Stimulated activated CD8-positive, alpha-beta memory T cell treated with anti-CD3 and anti-CD28 coated beads, Interleukin-2, amount 100 ng/mL, for 48 hours (primary cell): ENCODE measurements around the gene NTN3.
A peak's percentile ranks its signal among the peaks of the same experiment; 100 is the strongest.
"Not testable (repeated sequence)": the region's sequence is repeated elsewhere in the genome, so short reads cannot be mapped to it uniquely, and the experiment has no call there.

Experiments used
- DNase-seq, 2 donors: peaks; one replicate each; pipeline ENCODE4 v3.0.0-alpha.2; 2020; ENCODE audit warnings: low read depth in 2 of 2

The NTN3 gene

DNA sequence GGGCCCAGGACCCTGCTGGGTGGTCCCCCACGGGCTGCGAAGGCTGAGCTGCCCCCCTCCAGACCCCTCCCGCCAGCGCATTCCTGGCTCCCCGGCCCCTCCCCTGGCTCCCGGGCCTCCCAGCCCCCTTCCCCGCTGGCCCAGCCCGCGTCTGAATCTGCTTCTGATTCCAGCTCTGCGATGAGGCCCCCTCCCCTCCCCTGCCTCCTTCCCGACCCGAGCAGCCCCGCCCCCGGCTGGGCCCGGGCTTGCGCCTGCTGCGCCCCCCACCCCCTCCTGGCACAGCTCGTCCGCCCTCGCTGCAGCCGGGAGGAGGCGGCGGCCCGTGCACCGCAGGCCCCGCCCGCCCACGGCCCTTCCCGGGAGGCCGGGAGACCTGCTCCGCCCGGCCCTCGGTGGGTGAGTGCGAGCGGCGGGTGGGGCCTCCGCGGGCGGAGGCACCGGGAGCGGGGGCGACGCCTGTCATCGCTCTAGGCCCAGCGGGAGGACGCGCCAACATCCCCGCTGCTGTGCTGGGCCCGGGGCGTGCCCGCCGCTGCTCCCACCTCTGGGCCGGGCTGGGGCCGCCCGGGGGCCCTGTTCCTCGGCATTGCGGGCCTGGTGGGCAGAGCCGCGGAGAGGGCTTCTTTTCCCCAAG lies at the start of gene NTN3:
Gene NTN3 (plus strand): TSS at position 282 of the 637 bp plus-strand sequence. CDS start 405 bp downstream, outside the sequence.
- no peak for DNase-seq

DNA sequence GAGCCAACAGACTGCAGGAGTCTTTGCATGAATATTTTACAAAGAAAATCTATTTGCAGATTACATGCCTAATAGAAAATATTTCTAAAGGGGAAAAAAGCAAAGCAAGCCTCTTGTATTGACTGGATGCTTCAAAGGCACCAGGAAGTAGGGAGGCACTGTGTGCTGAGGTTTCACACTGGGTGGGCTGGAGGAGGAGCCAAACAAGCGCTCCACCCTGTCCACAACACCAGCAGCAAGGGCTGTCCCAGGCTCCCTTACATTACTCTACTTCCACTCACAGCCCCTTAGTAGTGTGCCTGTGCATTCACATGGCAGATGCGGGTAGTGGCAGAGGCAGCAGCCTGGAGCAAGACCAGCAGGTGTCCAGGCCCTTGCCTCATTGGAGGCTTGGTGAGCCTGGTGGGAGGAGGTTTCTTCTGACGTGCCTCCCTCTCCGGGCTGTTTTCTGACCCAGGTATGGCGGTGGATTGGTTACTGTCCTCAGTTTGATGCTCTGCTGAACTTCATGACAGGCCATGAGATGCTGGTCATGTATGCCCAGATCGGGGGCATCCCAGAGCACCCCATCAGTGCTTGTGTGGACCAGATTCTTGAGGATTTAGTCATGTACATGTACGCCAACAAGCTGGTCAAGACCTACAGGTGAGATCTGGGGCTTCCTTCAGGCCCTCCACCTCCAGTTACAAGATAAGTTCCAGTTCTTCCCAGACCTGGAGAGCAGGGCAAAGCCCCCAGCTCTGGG lies 48.8 kb upstream of the NTN3 start:
- no peak for DNase-seq

DNA sequence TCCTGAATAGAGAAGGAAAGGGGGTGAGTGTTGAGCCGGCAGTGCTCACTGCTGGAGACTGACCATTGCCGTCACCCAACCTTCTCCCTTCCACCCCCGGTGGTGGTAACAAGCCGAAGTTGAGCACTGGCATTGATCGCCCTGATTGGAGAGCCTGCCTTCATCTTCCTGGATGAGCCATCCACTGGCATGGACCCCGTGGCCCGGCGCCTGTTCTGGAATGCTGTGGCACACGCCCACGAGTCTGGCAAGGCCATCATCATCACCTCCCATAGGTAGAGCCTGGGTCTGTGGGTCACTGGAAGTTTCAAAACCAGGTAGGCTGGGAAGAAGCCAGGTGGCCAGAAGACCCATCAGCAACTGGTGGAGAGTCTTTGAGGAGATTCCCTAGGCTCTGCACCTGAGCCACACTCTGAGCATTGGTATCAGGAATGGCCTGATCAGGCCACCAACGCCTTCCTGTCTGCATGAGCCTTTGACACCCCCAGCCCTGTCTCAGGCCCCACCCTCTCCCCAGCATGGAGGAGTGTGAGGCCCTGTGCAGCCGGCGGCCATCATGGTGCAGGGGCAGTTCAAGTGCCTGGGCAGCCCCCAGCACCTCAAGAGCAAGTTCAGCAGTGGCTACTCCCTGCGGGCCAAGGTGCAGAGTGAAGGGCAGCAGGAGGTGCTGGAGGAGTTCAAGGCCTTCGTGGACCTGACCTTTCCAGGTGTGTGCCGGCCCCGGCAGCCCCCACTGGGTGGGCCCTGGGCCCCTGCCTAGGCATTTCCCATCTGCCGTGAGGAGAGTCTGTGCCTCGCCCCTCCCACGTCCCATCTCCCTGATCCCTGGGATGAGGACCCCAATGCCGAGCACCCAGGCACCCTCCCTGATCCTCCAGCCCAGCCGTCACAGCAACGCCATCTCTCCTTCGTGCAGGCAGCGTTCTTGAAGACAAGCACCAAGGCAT lies 46.8 kb upstream of the NTN3 start:
- DNase-seq: no peak

DNA sequence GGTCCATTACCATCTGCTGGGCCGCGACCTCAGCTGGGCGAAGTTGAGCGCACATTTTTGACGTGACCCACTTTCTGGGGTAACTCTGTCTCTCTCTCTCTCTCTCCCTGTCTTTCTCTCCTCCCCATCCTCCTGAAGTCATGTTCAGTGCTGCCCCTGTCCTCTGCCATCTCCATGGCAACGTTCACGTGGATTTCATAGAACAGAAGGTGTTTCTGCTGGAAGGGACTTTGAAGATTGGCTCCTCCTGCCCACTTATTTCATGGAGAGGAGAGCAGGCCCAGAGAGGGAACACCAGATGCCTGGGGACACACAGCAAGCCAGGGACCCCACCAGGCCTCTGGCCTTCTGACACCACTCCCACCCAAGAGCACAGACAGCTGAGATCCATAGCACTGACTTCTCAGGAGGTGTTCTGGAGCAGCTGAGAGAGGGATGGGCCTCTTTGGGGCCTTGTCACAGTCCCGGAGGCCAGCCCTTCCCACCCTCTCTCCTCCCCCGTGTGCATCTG lies 46.0 kb upstream of the NTN3 start:
- DNase-seq: no peak

DNA sequence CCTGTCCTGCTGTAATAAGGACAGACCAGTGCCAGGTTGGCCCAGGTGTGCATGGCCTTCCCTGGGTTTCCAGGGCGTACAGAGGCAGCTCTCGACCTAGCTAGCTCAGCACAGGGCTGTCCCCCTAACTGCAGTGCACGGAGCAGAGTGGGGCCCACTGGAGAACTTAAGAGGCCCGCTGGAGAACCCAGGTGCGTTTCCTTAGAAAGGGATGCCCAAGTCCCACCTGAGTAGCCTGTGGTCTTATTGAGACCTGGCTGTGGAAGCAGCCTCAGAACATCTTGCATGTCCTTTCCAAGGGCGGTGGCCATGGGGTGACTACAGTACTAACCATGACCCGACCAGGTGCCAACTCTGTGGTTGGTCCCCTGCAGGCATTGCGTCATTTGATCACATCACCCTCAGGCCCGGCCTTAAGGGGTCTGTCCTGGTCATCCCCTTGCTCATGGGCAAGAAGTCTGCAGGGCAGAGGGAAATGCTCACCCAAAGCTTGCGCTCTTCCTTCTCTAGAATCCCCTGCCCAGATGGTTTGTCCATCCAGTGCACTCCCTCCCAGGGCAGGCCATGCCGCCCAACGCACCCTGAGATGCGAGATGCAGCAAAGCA lies 45.2 kb upstream of the NTN3 start:
- DNase-seq: no peak

DNA sequence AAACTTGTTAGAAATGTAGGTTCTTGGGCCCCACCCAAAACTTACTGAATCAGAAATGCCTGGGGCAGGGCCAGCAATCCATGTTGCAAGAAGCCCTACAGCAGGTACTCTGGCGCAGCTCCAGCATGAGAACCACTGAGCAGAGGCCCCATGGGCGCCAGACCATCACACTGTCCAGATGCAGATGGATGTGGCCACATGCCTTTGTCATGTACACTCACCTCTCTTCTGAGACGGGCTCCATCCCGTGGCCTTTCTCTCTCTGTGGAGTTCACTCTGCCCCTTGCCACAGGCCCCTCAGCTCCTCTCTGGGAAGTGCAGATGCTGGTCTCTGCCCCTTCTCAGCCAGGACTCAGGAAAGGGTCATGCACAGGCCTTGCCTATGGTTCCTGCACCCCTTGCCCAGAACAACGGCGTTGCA lies 44.1 kb upstream of the NTN3 start:
- no peak for DNase-seq

DNA sequence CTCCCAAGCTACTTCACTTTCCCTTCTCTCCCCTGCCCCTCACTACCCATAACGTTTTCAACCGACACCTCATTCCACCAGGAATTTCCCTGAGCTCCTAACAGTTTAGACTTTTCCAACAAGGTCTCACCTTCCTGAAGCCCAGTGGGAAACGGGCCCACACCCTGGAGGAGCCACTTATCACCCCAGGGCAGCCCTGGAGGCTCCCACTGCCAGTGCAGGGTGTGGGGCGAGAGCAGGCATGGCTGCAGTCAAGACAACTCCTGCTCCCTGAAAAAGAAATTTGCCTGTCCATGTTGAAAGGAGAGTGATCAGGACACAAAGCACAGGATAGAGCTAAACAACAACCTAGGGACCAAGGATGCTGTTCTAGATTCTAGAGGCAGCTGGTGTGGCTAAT lies 43.6 kb upstream of the NTN3 start:
- no peak for DNase-seq

DNA sequence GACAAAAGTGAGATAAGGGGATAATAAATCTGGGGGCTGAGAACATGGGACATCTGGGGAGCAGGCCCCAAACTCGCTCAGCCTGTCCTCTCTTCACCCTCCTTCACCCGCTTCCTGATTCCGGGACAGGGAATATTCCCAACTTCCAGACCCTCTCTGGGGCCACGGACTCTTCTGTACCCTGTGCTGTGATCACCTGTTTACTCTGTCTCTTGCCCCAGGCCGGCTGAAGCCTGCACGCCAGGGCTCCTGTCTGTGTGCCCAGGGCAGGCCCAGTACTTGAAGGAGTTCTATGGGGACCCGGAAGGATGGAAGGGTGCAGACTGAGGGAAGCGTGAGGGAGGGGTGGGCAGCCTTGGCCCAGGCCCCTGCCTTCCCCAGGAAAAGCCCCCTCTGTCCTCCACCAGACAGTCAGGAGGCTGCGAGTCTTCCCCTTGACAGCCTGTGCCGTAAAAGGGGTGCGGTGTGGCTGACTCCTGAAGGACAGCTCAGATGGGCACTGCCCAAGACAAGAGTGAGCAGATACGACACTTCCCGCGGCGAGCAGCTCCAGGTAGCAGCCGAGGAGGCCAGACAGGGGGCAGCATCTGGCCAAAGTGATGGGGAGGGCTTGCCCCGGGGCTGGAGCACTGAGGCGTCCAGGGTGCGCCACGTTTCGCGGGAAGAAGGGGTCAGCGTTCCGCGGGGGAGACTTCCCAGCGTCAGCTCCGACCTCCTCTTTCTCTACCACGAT lies 42.9 kb upstream of the NTN3 start:
- peak in 1 of 2 donors; percentile 11 for DNase-seq

DNA sequence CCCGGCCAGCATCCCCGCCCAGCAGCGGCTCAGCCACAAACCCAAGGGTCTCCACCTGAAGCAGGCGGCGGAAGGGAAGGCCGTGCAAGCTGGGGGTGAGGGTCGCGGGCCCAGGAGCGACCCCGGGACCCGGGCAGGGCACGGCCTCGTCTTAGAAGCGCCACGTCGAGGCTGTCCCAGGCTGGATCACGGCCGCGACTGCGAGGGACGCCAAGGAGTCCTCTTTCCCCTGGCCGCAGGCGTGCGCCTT lies 42.4 kb upstream of the NTN3 start:
- peak in 1 of 2 donors; percentile 7 for DNase-seq

DNA sequence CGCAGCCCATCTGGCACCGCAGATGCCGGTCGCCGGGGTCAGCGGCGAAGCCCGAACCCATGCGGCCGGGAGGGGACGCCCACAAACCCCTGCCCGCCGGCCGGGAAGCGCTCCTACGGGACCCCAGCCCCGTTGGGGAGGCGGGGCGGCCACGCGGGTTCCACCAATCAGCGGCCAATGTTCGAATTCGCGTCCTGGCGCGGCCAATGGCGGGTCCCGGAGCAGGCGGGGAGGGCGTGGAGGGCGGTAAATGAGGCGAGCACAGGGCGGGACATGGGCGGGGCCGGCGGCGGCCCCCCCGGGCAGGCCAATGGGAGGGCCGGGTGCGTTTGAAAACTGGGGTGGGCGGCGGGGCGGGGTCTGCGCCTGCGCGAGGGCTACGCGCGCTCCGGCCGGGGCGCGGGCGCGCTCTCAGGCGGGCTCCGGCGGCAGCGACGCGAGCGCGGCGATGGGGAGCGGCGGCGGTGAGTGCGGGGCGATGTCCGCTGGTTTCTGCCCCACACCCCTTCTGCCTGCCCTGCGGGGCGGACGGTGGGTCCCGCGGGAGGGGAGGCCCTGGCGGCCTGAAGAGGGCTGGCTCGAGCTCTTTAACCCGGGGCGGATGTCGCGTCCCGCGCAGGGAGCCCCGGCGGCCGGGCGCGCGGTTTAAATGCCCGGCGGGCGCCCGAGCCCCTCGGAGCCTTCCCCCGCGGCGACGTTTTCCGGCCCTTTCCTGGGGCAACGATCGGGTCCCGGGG lies 41.9 kb upstream of the NTN3 start, which contains the start of gene CCNF:
Gene CCNF (plus strand): TSS at position 414 of the 737 bp plus-strand sequence. CDS start 35 bp downstream, at position 449.
- peak; percentile 97 to 98 for DNase-seq

DNA sequence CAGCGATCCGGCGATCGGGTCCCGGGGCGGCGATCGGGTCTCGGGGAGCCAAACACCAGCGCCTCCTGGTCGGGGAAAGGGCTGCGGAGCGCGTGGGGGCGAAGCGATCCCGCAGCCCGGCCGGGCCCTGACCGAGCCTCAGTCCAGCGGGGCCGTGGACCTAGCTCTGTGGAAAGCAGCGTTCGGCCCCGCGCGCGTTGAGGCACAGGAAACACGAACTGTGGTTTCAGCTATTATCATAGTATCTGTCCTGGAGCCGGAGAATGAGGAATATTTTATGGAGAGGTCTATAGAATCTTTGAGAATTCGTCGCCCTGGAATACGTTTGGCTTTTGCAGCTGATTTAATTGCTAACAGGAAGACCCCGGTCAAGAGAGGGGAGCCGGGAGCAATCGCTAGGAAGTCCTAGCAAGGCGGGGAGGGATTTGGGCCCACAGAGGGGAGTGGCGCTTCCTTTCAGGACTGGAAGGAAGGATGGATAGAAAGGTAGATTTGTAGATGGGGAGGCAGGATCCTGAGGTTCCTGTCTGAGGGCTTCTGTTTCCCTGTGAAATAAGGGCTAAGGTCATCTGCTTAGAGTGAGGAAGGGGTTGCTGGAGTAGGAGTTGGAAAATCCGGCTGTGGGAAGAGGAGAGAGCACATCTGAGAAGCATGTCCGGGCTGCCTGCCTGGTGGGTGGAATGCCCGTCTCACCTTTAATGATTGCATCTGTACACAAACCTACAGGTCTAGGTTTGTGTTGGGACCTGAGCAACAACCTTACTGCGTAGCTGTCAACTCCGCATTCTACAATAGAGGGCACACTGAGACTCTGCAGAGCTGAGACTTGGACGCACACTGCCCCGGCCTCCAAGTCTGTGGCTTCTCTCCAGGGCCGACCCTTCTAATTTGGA lies 41.1 kb upstream of the NTN3 start:
- DNase-seq: no peak

DNA sequence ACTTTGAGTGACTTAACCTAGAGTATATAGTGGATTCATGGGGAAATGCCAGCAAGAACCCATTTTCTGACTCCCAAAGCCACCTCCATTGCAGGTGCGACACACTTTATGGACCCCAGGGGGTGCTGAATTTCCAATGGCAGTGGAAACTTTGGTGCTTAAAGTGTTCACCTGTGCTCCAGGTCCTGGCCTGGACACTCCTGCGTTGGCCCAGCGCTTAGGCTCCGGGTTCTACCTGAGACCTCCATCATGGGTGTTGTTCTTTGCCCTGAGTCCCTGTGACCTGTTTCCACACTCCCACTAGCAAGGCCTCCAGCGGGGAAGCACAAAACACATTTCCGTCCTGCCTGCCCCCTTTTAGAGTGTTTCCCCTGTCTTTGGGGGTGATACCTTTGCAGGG lies 38.8 kb upstream of the NTN3 start:
- DNase-seq: no peak

DNA sequence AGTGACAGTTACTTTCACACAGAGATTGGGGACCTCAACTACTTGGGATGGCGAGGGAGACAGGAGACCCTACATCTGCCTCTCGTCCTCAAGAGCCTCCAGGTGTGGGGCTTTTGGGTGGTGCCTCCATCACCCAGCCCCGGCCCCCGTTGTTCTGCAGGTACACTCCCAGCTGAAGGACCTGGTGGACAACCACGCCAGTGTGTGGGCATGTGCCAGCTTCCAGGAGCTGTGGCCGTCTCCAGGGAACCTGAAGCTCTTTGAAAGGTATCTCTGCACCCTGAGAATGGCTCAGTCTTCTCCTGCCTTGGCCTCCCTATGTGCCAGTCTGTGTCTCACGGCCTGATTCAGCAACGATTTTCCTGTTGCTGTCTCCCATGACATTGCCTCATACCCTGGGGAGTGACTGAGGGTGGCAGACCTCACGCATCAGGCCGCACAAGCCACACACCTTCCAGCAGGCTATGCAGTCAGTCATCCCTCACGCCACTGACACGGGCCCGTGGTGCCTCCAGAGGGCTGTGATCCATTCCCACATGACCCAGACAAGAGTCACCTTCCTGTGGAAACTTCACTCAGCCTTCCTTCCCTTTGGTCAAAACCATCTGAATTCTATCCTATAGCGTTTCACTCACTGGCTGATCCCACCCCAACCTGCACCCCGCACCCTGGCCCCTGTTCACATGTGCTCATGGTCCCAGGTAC lies 38.1 kb upstream of the NTN3 start:
- no peak for DNase-seq

DNA sequence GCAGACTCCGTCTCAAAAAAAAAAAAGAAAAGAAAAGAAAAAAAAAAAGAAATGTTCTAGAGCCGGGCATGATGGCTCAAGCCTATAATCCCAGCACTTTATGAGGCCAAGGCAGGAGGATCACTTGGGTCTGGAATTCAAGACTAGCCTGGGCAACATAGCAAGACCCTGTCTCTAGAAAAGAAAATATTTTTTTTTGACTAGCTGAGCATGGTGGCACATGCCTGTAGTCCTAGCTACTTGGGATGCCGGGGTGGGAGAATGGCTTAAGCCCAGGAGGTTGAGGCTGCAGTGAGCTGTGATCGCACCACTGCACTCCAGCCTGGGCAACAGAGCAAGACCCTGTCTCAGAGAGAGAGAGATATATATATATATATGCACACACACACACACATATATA lies 35.9 kb upstream of the NTN3 start:
- not testable (repeated sequence) for DNase-seq

DNA sequence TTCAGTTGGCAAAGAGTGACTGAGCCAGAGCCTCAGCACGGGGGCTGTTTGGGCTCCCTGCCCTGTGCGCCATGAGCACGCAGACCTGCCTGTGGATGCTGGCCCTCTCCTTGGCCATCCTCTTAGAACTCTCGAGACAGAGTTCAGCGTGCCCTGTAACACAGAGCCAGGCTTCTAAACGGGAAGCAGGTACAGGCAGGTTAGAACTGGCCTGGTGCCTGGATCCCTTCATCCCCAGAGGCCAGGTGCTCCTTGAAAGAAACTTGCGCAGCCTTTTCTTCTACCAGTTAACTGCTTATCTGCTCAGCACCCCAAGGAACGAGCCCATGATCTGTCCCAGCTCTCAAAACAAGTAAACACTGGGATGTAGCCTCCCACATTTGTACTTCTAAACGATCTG lies 35.0 kb upstream of the NTN3 start:
- DNase-seq: no peak

DNA sequence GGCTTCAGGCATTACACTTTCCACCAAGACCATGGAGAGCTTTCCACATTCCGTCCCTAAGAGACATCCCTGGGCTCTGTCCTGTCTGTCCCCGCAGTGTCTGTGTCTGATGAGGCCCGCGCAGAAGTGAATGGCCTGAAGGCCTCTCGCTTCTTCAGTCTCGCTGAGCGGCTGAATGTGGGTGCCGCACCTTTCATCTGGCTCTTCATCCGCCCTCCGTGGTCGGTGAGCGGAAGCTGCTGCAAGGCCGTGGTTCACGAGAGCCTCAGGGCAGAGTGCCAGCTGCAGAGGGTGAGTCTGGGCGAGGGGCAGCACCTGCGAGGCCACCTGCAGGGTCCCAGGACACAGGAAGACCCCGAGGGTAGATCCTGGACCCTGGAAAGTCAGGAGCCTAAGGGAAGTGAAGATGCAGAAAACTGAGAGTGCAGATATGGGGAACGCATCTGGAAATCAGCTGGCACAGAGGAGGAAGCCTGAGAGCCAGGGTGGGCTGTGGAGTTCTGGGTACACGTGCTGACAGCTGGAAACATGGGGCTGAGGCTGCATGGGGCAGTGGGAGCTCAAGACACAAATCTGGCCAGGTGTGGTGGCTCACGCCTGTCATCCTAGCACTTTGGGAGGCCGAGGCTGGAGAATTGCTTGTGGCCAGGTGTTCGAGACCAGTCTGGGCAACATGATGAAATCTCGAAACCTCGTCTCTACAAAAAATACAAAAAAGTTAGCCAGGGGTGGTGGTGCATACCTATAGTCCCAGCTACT lies 33.9 kb upstream of the NTN3 start:
- DNase-seq: no peak

DNA sequence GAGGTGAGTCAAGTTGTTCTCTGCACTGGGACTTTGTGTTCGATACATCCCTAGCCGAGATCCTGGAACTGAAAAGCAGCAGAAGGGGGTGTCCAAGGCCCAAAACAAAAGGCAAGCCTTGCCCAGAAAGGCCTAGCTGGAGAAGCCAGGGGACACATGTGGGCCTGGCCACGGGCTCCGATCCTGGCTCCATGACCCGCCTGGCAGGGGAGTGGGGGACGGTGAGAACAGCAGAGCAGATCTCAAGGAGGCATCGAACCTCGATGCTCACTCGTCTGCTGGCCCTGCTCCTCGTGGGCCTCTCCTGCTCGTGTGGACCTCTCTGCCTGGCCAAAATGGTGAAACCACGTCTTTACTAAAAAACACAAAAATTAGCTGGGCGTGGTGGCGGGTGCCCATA lies 33.0 kb upstream of the NTN3 start:
- no peak for DNase-seq

DNA sequence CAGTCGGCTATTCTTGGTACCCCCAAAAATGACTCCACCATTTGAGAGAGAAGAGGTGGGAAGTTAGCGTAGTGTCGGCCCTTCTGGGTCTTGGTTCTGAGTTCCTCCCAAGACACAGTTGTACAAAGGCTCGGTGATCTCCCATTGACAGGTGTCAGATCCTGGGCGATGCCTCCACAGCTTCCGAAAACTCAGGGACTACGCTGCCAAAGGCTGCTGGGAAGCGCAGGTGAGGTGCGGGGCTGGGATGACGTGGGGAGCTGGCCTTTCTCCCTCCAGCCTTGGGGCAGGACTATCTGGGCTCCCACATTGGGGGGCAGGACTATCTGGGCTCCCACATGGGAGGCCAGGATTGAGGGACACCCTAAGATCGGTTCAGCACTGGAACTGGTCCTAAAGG lies 31.5 kb upstream of the NTN3 start:
- DNase-seq: no peak
